NCI-H82 treated with DMSO at 0.1 percent for 48 hours (cell line): ENCODE results near the gene ALDH1A2.

Experiments used
- DNase-seq: peaks from one replicate; lab custom pipeline; 2025; ENCODE audit not compliant: unreplicated experiment; lab: John Stamatoyannopoulos, UW

ALDH1A2 gene

GRCh38 chr15:57947282-57947681 lies 118.2 kb downstream of the ALDH1A2 start:
- no peak for DNase-seq

DNA sequence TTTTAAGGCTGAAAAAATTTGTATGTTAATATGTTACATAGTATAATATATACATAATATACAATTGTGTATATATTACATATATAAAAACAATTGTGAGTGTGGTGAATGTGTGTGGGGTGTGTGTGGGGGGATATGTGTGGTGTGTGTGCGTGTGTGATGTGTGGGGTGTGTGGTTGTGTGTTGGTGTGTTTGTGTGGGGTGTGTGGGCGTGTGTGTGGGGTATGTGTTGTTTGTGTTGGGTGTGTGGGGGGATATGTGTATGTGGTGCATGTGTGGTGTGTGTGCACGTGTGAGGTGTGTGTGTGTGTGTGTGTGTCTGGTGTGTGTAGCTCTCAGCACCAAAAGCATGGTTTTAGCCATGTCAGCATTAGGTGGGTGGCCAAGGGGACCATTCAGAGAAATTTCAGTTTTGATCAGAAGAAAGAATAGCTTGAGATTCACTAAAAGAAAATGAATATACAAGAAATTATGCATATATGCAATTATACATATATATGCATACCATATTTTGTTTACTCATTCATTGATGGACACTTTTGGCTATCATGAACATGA lies 118.9 kb downstream of the ALDH1A2 start:
- DNase-seq, result no peak

GRCh38 chr15:57945616-57946015 lies 119.9 kb downstream of the ALDH1A2 start:
- no peak for DNase-seq

GRCh38 chr15:57943754-57944420 lies 121.6 kb downstream of the ALDH1A2 start:
- no peak for DNase-seq

DNA sequence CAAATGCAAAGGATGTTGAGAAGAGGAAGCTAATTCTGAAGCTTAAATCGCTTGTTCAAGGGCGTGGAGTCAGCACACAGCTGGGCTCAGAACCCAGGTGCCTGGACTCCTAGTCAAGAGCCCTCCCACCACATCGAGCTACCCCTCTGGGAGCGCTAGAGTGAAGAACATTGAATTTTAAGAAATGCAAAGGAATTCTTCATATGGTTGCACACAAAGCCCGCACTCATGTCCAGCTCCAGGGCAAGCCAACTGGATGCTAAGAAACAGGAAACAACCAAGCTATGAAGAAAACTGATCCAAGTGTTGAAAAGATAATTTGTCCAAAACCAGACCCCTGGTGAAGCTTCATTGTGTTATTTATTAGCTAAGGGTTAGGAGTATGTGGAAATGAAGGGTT lies 122.3 kb downstream of the ALDH1A2 start:
- DNase-seq, result no peak

GRCh38 chr15:57941816-57942215 lies 123.7 kb downstream of the ALDH1A2 start:
- no peak for DNase-seq

GRCh38 chr15:57932348-57932747 lies 133.2 kb downstream of the ALDH1A2 start:
- no peak for DNase-seq

DNA sequence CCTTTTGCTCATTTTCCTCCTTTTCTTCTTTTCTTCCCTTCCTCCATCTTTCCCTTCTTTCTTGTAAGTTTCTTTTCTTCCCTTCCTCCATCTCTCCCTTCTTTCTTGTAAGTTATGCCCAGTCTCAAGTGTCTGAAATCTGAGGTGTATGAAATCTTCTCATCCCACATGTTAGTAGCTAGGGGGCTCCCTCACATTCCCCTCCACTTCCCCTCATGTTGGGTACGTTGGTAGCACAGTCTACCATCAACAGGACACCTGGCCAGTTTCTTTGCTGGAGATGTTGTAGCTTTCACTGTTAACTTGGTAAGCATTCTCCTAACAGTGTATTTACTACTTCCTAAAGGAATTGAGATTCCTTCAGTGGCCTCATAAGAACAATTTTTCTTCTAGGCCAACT lies 133.9 kb downstream of the ALDH1A2 start:
- no peak for DNase-seq

GRCh38 chr15:57927091-57927631 lies 138.3 kb downstream of the ALDH1A2 start:
- no peak for DNase-seq

GRCh38 chr15:57925650-57926049 lies 139.9 kb downstream of the ALDH1A2 start:
- no peak for DNase-seq

- DNase-seq, result no peak
Observed at GRCh38 chr15:57924598-57924997, 140.9 kb downstream of the ALDH1A2 start.

GRCh38 chr15:57923750-57924149 lies 141.8 kb downstream of the ALDH1A2 start:
- no peak for DNase-seq

GRCh38 chr15:57923306-57923705 lies 142.2 kb downstream of the ALDH1A2 start:
- DNase-seq, result no peak

DNA sequence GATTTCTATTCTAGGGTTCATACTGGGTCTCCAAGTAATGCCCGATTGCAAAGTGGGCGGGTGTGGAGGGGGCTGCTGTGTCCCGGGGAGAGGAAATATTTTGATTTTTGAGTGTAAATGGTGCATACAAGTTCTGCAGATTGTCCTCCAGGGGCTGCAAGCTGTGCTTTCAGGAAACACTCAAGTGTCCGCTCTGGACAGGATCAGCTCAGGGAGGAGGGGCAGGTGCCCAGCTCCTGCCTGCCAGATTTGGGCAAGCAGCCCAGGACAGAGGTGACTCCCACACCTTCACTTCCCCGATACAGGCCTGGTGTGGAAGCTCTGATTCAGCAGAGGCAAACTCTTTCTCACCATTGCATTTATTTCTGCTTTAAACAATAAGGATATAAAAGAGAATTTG lies 142.7 kb downstream of the ALDH1A2 start:
- no peak for DNase-seq

- no peak for DNase-seq
Observed at GRCh38 chr15:57921371-57921770, 144.1 kb downstream of the ALDH1A2 start.

GRCh38 chr15:57920911-57921310 lies 144.6 kb downstream of the ALDH1A2 start:
- DNase-seq, result no peak

DNA sequence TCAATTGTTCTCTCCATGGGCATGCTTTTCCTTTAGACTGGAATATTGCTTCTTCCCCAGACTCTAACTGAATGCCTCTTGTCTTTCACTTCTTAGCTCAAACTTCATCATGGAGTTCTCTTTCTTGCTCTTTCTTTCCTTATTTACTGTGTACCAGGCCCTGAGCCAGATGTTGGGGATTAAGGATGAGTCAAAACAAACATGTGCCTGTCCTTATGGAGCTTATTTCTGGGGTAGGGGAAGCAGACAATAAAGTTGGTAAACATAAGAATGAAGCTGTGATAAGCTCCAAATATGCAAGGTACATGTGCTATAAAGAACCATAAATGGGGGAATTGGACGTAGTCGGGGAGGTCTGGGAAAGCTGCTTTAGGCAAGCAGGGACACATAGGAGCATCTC lies 145.8 kb downstream of the ALDH1A2 start:
- no peak for DNase-seq

DNA sequence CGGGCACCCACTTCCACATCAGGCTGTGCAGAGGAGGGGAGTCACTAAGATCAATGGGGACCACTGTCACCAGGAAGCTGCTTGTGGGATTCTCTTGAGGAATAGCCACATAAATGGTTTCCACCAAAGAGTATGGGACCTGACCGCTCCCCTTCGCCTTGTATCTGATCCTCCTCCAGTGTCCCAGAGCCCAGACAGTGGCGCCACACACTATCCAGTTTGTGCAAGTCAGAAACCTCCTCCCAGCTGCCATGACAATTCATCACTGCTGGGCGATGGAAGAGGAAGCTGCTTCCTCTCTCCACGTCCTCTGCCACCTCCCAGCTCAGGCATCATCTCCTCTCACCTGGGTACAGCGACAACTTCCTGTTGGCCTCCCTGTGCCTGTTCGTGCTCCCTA lies 147.5 kb downstream of the ALDH1A2 start:
- DNase-seq, result no peak

DNA sequence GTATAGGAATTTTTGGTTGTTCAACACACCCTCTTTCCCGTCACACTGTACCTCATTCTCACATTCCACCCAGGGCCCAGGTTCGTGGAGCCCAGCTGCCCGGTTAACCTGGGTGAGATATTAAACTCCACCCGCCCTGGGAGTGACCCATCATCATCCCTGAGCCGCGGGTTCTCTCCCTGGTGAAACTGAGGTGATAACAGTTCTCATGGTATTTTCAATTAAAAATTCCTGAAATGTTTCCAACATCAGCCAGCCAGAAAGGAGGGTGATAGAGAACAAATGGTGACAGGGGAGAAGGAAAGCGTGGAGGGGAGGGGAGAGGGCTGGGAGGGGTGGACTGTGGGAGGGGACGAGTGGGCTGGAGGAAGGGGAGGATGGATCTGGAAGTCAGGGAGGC lies 148.8 kb downstream of the ALDH1A2 start:
- DNase-seq, result no peak

GRCh38 chr15:57915827-57916531 lies 149.5 kb downstream of the ALDH1A2 start:
- no peak for DNase-seq

DNA sequence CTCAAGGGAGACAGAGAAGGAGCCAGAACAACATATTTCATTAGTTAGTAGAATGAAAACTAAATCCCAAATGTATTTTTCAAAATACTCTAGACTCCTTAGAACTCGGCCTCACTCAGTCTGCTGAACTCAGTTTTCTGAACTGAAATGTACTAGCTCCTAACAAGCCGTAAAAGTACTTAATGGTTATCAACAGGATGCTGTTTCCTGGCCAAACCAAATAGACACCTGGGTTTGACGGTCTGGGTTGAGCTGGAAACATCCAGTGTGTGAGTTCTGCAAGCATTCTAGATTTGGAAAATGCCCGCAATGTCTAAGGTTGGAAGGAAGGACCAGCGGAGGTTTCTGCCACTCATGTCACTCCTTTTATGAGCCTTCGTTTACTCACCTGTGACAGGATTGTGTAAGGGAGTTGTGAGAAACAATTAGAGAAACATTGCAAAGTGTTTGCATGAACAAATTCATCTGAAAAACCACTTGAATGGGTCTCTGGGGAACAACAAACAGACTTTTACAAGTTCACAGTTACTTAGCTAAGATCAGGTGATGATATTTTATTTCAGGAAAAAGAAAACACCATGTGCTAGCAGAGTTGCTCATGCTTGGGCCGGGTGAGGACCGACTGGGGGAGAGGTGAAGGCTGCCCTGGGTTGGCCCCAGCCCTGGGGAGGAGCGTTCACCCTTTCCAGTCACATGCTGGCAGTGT lies 151.0 kb downstream of the ALDH1A2 start:
- no peak for DNase-seq

DNA sequence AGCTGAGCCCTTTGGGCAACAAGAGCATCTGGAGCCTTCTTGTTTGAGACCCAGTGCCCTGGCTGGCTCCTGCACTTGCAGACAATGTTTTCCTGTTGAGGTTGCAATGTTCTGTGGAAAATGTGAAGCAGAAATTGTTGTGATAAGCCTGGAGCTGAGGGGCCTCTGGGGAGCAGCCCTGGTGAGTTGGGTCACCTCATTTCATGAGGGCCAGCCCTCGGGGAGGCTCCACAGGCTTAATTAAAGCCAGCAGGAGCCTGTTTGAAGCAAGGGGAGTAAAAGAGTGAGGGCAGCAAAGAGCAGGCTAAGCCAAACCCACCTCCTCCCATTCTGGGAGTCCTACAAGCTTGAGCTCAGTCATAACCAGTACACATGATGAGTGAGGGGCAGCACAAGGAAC lies 154.3 kb downstream of the ALDH1A2 start:
- no peak for DNase-seq
